GM10847 (cell line): ENCODE measurements around the gene MRPL1.

ENCODE experiments used
- POLR2A ChIP-seq: IDR thresholded peaks from 2 replicates; pipeline ENCODE4 v1.6.1; 2011; ENCODE audit not compliant: insufficient read length; ENCODE audit errors: extremely low read depth

The MRPL1 gene

GRCh38 chr4:77862478-77863216 lies at the start of gene MRPL1:
MRPL1 (plus strand) TSS chr4:77862830; CDS start chr4:77862849, 19 bp downstream.
- TF ChIP-seq POLR2A = peak; percentile 78

- TF ChIP-seq POLR2A = no peak
Measured at GRCh38 chr4:77815636-77816035, 47.0 kb upstream of the MRPL1 start.

DNA sequence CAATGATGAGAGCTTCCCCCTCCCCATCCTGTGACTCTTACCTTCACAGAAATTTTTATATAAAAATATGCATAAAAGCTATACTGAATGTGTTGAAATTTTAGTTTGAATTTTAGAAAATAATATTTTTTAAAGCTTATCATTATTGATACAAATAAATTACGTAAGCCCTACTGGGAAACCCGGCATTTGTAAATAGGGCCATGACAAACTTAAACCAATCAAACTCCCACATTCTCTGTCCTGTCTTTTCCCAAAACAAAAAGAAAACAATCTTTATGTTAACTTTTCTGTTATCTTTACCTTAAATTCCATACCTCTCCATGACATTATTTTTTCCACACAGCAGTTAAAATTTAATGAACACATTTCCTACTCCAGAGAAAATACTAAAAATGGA lies 46.1 kb upstream of the MRPL1 start:
- TF ChIP-seq POLR2A = no peak

DNA sequence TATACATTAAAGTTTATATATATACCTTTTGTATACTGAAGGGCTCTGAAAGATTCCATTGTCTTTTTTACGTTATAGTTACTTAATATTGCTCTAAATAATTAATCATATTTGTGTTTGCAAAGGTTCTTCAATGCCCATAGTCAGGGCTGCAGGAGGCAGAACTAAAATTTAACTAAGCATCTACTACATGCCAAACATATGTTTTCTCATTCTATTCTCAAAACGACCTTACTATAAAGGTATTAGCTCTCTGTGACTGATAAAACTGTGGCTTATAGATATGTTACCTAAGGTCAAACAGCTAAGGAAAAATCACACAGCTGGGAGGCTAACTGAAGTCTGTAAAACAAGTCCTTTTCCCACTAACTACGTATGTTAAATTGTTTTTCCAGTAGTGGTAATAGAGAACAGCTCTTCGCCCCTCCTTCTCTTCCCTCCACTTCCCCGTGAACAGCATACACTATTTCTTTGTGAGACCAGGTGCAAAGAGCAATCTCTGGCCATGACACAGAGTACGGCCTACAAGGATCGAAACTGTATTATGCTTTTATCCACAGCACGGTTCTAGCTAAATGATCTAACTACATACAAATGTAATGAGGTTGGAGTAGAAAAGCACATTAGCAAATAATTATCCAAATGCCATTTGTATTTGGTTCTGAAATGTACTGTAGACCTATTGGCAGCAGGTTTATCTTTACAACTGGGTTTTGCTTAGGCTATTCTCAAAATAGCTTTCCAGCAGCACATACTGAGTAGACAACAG lies 45.1 kb upstream of the MRPL1 start:
- no peak for TF ChIP-seq POLR2A

- no peak for TF ChIP-seq POLR2A
Measured at GRCh38 chr4:77818073-77818601, 44.5 kb upstream of the MRPL1 start.

DNA sequence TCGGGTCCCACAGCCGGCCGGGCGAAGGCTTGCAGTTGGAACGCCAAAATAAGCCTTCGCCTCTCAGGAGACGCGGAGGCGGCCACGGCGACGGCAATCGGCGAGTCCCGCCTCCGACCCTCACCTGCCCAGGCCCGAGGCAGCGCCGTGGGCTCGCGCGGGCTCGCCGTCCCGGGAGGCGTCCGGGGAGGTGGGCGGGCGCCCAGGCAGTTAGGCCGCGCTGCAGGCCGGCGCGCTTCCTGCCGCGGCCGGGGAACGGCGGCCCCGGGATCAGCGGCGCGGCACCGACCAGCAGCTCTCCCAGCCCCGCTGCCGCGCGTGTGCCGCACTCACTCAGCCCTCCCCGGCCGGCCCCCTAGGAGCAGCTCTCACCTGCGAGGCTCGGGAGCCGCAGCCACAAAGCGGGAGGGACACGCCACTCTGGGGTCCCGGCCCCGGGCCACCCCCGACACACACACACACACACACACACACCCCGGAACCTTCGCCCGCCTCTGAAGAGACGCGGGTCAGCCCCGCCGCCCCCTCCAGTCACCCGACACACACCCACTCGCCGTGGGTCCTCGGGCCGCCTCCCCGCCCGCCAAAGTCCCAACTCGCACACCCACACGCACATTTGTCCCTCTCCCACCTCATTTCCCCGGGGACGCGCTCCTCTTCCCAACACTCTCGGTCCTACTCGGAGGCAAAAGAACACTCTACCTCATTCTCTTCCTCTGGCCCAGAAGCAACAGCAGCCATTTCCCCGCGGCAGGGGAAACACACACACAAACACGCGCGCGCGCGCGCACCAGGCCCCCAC lies 43.8 kb upstream of the MRPL1 start, which contains the start of gene CNOT6L:
TSS of gene CNOT6L (minus strand) at position 767 of the 802 bp plus-strand sequence. CDS start at position 707, 60 bp downstream.
- no peak for TF ChIP-seq POLR2A

DNA sequence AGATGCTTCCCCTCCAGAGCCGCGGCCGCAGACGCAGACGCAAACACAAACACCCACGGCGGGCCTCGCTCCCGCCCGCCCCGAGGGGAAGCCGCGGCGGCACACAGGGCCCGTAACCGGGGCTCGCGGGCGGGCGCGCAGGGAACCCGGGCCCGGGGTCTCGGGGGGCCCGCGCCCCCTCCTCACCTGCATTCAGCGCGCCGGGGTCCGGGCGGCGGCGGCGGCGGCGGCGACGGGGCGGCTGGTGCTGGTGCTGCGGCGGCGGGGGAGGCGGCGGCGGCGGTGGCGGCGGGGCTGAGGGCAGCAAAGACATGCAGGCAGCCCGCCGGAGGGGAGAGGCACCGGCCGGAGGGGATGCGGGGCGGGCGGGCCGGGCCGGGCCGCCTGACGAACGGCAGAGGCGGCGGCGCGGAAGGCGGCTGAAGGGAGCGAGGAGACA lies 43.2 kb upstream of the MRPL1 start:
- no peak for TF ChIP-seq POLR2A

GRCh38 chr4:77819843-77820648 lies 42.6 kb upstream of the MRPL1 start:
- peak; percentile 44 for TF ChIP-seq POLR2A

DNA sequence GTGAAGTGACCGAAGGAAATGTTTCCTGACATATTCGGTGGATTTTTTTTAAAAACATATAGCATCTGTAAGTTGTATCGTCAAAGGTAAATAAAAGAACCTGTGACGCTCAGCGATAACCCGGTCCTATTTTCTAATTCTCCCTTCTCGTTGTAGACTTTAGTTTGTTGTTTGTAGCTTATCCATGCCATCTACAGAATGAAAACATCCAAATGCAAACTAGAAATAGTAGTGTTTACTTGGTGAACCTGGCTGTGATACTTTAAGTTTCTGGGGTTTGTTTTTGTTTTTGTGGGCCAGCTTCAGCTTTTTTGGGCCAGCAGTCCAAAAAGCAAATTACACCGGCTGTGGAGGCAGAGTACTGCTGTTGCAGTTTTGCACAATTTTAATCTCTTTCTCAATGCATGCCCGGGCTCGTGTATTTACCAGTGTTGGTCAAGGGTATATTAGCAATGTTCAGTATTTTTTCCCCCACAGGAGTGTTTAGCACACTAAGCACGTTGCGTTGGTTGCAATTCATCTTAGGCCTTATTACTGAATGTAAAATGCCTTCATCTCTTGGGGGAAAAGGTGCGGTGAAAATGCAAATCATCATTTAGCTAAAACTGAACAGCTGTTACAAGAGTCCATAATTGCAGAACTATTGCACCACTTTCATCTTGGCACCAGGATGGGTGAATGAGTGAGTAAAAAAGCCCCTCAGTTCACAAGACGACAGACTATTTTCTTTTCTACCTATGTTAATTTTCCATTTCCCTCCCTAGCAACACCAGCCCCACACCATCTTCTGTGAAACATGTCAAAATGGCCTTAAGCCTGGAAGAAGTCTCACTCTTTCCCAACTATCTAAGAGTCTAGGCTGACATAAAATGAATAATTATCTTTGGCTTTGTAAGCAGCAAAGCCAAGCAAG lies 41.7 kb upstream of the MRPL1 start:
- no peak for TF ChIP-seq POLR2A

GRCh38 chr4:77821775-77822174 lies 40.9 kb upstream of the MRPL1 start:
- TF ChIP-seq POLR2A = no peak

GRCh38 chr4:77826275-77826674 lies 36.4 kb upstream of the MRPL1 start:
- TF ChIP-seq POLR2A = no peak

DNA sequence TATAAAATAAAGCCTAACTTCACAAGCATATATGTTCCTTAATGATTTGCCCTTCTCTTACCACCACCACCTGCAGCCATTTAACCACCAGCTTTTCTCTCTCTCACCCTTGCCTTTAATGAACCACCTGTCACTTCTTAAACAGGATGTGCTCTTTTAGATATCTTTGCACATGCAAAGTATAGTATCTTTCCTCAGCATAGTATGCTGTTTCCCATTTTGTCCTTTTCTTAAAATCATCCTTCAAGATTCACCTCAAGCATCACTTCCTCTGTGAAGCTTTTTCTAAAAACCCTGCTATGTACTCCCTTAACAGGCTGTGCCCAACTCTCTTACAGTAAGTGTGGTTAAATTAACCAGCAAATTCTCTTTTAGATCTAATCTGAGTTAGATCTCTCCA lies 35.3 kb upstream of the MRPL1 start:
- TF ChIP-seq POLR2A = no peak

GRCh38 chr4:77833126-77833724 lies 29.4 kb upstream of the MRPL1 start:
- no peak for TF ChIP-seq POLR2A

DNA sequence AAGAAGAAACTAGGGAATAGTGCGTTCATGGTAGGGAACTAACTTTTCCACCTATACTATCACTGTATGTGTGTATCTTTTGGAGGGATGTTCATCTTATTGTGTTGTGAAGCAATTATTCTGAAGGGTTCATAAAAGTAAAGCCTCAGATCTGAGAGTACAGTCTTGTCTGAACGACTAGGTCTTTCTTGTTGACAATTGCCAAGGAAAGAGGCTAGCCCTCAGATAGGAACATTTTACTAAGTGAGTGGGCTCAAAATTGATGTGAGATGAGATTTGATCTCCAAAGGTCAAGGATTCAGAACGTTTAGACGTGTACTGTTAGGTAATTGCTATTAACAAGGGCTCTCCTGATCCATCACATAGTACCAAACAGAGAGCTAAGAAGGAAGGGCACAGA lies 28.2 kb upstream of the MRPL1 start:
- no peak for TF ChIP-seq POLR2A
